HG03521 (cell line): ENCODE measurements around the gene SLC9A4.
A peak's percentile ranks its signal among the peaks of the same experiment; 100 is the strongest.

Source experiments
- ATAC-seq: cut with Tn5 transposase; IDR thresholded peaks from one replicate; pipeline ENCODE4 v1.9.1; 2021; ENCODE audit warnings: mild to moderate bottlenecking, moderate library complexity; ENCODE audit not compliant: unreplicated experiment

SLC9A4 gene

DNA sequence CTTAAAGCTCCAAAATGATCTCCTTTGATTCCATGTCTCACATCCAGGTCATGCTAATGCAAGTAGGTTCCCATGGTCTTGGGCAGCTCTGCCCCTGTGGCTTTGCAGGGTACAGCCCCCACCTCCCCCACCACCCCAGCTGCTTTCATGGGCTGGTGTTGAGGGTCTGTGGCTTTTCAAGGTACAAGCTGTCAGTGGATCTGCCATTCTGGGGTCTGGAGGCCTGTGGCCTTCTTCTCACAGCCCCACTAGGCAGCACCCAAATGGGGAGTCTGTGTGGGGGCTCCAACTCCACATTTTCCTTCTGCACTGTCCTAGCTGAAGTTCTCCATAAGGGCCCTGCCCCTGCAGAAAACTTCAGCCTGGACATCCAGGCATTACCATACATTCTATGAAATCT is 19.0 kb downstream of the SLC9A4 start:
- no peak for ATAC-seq

GRCh38 chr2:102494570-102494969 is 21.5 kb downstream of the SLC9A4 start:
- no peak for ATAC-seq

DNA sequence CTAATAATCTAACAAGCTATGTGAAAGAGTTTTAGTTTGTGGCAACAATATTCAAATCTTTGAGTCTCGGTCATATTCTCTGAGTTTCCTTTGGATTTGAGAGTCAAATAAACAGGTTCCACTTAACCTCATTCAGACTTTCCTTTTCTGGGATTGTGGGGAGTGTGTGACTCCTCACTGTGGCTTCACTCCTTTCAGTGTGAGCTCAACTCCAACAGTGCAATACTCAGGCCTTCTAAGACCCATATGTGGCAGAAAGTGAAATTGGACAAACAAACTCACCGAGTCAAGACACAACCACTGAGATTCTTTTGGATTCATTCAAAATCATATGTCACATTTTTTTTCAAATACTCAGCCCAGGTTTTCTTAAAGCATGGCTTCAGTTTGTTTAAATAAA is 25.4 kb downstream of the SLC9A4 start:
- no peak for ATAC-seq

GRCh38 chr2:102499558-102499957 is 26.5 kb downstream of the SLC9A4 start:
- ATAC-seq: no peak

DNA sequence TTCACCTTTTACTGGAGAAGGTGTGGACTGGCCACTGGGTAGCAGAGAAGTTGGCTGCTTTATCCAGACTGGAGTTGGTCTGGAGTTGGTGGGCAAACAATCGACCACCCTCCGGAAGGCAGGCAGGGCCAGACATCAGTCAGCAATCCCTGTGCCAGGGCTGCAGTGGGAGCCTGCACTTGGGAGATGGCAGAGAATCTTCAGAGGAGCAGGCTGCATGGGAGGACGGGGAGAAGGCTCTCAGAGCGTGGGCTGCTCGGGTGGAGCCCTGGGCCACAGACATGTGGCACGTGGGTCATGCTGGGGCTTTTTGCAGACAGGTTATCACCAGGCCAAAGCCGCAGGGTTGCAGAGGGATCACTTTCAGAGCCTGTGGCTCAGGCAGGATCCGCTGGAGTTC is 29.6 kb downstream of the SLC9A4 start:
- ATAC-seq: no peak

GRCh38 chr2:102504833-102505232 is 31.8 kb downstream of the SLC9A4 start:
- ATAC-seq: no peak

DNA sequence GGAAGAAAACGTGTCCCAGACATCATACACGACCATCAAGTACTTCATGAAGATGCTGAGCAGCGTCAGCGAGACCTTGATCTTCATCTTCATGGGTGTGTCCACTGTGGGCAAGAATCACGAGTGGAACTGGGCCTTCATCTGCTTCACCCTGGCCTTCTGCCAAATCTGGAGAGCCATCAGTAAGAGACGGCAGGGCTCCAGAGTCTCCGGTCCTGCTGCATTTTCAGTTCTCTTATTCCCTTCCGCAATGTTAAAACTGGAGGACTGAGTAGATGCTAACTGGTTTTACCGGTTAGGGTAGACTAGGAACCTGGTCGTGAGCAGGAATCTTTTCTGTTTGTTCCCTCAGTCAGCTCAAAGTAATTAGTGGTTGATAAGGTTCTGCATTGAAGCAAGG is 32.3 kb downstream of the SLC9A4 start:
- ATAC-seq: no peak

GRCh38 chr2:102506743-102507142 is 33.7 kb downstream of the SLC9A4 start:
- no peak for ATAC-seq

DNA sequence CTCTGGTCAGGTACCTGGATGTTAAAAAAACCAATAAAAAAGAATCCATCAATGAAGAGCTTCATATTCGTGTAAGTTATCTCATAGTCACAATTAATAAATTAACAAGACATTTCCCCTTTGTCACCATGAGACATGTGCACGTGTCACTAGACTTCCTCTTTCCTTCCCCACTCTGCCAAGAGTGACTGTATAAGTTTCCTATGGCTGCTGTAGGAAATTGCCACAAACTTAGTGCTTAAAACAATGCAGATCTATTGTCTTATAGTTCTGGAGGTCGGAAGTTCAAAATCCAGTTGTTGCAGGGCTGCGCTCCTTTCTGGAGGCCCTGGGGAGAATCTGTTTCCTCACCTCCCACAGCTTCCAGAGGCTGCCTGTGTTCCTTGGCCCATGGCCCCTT is 35.8 kb downstream of the SLC9A4 start:
- no peak for ATAC-seq

DNA sequence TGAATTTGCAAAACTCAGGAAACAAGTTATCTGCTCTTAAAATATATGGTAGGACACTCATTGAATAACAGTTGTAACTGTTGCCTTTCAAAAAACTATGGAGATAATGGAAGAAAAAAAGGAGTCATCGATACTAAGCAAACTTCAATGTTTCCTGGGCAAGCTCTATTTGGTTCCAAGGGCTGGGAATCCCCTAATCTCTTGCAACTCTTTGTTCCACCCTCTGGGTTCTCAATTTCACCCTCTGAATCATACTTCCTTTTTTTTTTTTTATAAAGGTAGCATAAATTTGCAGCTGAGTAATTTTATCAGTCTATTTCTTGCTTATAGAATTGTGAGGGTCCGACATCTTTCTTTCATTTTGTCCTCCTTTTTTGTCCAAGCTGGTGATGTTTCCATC is 36.7 kb downstream of the SLC9A4 start:
- no peak for ATAC-seq

DNA sequence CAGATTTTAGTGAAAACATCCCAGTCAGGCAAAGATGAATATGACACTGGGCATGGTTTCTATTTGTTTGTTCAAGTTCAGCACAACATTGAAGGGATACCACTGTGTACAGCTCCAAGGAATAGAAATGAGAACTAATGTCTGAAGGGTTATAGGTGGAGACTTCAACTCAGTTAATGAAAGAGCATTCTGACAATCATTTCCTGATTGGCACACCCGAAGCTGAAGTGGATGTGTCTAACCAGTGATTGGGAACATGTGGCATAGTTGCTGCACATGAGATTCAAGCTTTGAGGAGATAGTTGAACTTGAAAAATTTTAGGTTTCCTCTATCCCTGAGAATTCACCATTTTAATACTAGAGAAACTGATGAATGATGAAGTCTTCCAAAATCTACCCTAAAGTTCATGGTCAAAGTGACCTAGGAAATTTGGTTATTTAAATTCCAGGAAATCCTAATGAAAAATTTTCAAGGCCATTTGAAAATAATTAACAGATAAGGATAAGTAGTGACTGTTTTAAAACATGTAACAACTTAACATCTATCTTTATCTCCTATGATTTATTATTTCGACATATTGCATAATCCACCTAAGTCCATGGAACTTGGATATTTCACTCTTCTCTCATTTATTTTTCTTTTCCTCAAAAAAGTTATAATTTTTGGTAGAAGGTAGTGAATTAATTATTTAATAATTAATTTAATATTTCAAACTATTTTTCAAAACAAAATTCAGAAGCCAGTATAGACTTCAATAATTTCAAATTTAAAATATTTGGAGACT is 38.0 kb downstream of the SLC9A4 start:
- ATAC-seq: no peak

DNA sequence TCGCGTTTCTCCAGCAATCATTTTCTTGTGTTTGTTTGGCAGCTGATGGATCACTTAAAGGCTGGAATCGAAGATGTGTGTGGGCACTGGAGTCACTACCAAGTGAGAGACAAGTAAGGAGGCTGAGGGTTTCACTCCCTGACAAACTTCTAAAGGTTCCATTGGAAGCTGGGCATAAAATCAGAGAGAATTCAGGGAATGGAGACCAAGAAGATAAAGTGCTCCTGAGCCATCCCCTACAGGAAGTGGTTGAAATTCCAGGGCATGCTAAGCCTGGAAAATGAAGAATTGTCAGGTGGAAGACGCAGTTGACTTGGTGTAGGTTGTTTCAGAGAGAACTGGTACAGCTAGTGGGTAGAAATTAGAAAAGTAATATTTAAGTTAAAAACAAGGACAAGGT is 39.1 kb downstream of the SLC9A4 start:
- ATAC-seq: no peak

- ATAC-seq: no peak
Observed at GRCh38 chr2:102513355-102513939, 40.4 kb downstream of the SLC9A4 start.

- no peak for ATAC-seq
Observed at GRCh38 chr2:102514061-102514785, 41.2 kb downstream of the SLC9A4 start.

GRCh38 chr2:102515851-102516250 is 42.8 kb downstream of the SLC9A4 start:
- ATAC-seq: no peak

DNA sequence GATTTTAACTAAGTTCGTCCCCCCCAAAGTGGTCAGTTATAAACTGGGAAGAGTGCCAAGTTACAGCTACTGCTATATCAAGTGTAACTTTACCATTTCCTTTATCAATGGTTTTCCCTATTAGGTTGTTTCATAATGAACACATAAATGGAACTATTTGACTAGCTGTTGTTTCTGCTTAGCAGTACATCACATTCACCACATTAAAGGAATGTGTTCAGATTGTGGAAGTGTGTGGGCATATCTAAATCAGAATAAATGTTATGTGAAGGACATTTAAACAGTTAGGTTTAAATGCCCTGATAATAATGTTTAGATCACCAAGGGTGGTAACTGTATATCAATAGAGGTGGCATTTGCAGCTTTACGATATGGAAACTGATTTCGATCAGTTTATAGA is 45.1 kb downstream of the SLC9A4 start:
- ATAC-seq: no peak

- peak; percentile 78 for ATAC-seq
Observed at GRCh38 chr2:102520009-102520408, 47.0 kb downstream of the SLC9A4 start.

- no peak for ATAC-seq
Observed at GRCh38 chr2:102520801-102521200, 47.8 kb downstream of the SLC9A4 start.

GRCh38 chr2:102522162-102522561 is 49.1 kb downstream of the SLC9A4 start:
- ATAC-seq: no peak

GRCh38 chr2:102522890-102523289 is 49.9 kb downstream of the SLC9A4 start:
- ATAC-seq: no peak

GRCh38 chr2:102523651-102524050 is 50.6 kb downstream of the SLC9A4 start:
- ATAC-seq: no peak

- no peak for ATAC-seq
Observed at GRCh38 chr2:102527086-102527485, 54.1 kb downstream of the SLC9A4 start.
